ENCODE measurements around the gene IRF2BP1.

DNA sequence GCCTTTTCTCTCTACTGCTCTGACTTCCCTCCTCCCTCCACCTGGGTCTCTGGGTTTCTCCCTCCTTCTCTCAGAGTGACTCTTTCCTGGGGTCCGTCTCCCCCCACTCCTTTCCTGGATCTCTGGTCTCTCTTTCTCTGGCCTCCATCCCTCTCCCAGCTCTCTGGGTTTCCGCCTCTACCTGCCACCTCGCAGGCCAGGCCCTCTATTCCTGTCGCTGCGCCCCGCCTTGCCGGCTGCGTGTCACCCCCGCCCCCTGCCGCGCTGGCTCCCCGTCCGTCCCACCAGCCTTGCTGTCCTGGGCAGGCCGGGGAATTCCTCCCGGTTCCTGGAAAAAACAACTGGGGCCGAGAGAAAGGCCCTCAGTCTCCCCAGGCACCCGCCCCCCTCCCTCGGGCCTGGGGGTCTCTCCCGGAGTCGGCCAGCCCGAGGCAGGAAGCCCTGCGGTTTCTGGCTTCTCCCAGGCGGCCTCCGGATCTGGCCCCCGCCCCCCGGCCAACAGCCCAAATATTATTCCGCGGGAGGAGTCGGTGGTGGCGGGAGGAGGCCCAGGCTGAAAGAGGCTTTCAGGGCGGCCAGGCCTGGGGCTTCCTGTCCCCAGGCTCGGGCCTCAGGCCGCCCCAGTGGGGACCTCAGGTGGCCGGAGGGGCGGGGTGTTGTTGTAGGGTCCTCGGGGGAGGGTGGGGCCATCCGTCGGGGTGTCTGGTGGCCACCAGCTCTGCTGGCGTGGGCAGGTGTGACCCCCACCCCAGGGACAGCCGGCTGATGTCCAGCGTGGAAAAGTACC lies 9.3 kb downstream of the IRF2BP1 start:
- TF ChIP-seq, protein P1, sequence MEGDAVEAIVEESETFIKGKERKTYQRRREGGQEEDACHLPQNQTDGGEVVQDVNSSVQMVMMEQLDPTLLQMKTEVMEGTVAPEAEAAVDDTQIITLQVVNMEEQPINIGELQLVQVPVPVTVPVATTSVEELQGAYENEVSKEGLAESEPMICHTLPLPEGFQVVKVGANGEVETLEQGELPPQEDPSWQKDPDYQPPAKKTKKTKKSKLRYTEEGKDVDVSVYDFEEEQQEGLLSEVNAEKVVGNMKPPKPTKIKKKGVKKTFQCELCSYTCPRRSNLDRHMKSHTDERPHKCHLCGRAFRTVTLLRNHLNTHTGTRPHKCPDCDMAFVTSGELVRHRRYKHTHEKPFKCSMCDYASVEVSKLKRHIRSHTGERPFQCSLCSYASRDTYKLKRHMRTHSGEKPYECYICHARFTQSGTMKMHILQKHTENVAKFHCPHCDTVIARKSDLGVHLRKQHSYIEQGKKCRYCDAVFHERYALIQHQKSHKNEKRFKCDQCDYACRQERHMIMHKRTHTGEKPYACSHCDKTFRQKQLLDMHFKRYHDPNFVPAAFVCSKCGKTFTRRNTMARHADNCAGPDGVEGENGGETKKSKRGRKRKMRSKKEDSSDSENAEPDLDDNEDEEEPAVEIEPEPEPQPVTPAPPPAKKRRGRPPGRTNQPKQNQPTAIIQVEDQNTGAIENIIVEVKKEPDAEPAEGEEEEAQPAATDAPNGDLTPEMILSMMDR (IDR thresholded peaks at IDR 0.05 in 8 of 11, conservative IDR thresholded peaks at IDR 0.05 in 3 of 11): no peak
- TF ChIP-seq POLR2A (IDR thresholded peaks at IDR 0.05) (no peak), POLR2AphosphoS5 (IDR thresholded peaks at IDR 0.05) (peak in 1 of 3 donors; percentile 40)

Data from spleen (tissue), 7 donors.